Effector CD8-positive, alpha-beta T cell (primary cell): ENCODE results near the gene RANBP10.
"Not testable (repeated sequence)": the region's sequence is repeated elsewhere in the genome, so short reads cannot be mapped to it uniquely, and the experiment has no call there.

Source experiments
- DNase-seq: peaks from one replicate; lab custom pipeline; 2025; lab: John Stamatoyannopoulos, UW

RANBP10 gene

GRCh38 chr16:67779256-67780014 is 26.9 kb downstream of the RANBP10 start:
- DNase-seq: no peak

GRCh38 chr16:67775273-67775672 is 31.1 kb downstream of the RANBP10 start:
- no peak for DNase-seq

GRCh38 chr16:67774457-67774853 is 31.9 kb downstream of the RANBP10 start:
- DNase-seq: no peak

GRCh38 chr16:67773569-67774456 is 32.5 kb downstream of the RANBP10 start:
- DNase-seq: no peak

- no peak for DNase-seq
These were observed 33.3 kb downstream of the RANBP10 start for GRCh38 chr16:67773099-67773498.

GRCh38 chr16:67770346-67770991 is 35.9 kb downstream of the RANBP10 start:
- no peak for DNase-seq

- DNase-seq: no peak
These were observed 38.4 kb downstream of the RANBP10 start for GRCh38 chr16:67767953-67768352.

GRCh38 chr16:67766291-67766690 is 40.1 kb downstream of the RANBP10 start:
- DNase-seq: no peak

GRCh38 chr16:67764158-67764667 is 42.1 kb downstream of the RANBP10 start:
- DNase-seq: no peak

GRCh38 chr16:67763066-67763465 is 43.3 kb downstream of the RANBP10 start:
- no peak for DNase-seq

- no peak for DNase-seq
These were observed 44.0 kb downstream of the RANBP10 start for GRCh38 chr16:67762385-67762784.

GRCh38 chr16:67761924-67762323 is 44.4 kb downstream of the RANBP10 start:
- DNase-seq: no peak

GRCh38 chr16:67760956-67761230 is 45.5 kb downstream of the RANBP10 start:
- DNase-seq: no peak

- DNase-seq: no peak
These were observed 46.0 kb downstream of the RANBP10 start for GRCh38 chr16:67760206-67760955.

- DNase-seq: no peak
These were observed 47.4 kb downstream of the RANBP10 start for GRCh38 chr16:67758966-67759365.

- no peak for DNase-seq
These were observed 48.4 kb downstream of the RANBP10 start for GRCh38 chr16:67758006-67758405.

GRCh38 chr16:67752641-67753040 is 53.7 kb downstream of the RANBP10 start:
- DNase-seq: no peak

- DNase-seq: not testable (repeated sequence)
These were observed 55.0 kb downstream of the RANBP10 start for GRCh38 chr16:67751331-67751730.

- DNase-seq: no peak
These were observed 55.9 kb downstream of the RANBP10 start for GRCh38 chr16:67750466-67750865.

GRCh38 chr16:67749436-67750078 is 56.8 kb downstream of the RANBP10 start:
- DNase-seq: no peak

GRCh38 chr16:67748834-67749233 is 57.5 kb downstream of the RANBP10 start:
- no peak for DNase-seq
